ENCODE results near the gene MAST3. TPM values are rescaled to one million over a fixed set of nuclear protein-coding genes. Genes with fewer than 3 reads are reported as not detected.
A peak's percentile ranks its signal among the peaks of the same experiment; 100 is the strongest.

Gene MAST3
- total RNA-seq, 1 experiment from 2014 or later = 4.3 TPM

- Histone ChIP-seq H3K4me1 (no peaks in the 10 kb centered on the region), H3K27me3 (no peaks in the 10 kb centered on the region), H3K9me3 (replicated peaks) (no peaks in the 10 kb centered on the region), H3K27ac (no peak overlapping the region), H3K36me3 (peaks cover 9% of the 10 kb centered on the region; the same call in 1 of the 2 replicates), H3K4me3 (no peak overlapping the region)
- DNase-seq = no peak
These were observed 31.2 kb downstream of the MAST3 start for GRCh38 chr19:18128805-18129204.

GRCh38 chr19:18130523-18131242 lies 33.1 kb downstream of the MAST3 start:
- no peak overlapping the region for H3K4me3 ChIP-seq
- H3K9me3 ChIP-seq (replicated peaks) = no peaks in the 10 kb centered on the region
- no peaks in the 10 kb centered on the region for H3K27me3 ChIP-seq
- peaks cover 7% of the 10 kb centered on the region; the same call in 1 of the 2 replicates for H3K36me3 ChIP-seq
- no peak overlapping the region for H3K27ac ChIP-seq
- DNase-seq = no peak
- no peaks in the 10 kb centered on the region for H3K4me1 ChIP-seq

GRCh38 chr19:18131841-18132596 lies 34.4 kb downstream of the MAST3 start:
- Histone ChIP-seq H3K27me3 (no peaks in the 10 kb centered on the region), H3K4me3 (no peak overlapping the region), H3K9me3 (replicated peaks) (no peaks in the 10 kb centered on the region), H3K4me1 (no peaks in the 10 kb centered on the region), H3K27ac (no peak overlapping the region), H3K36me3 (peaks cover 4% of the 10 kb centered on the region; the same call in 1 of the 2 replicates)
- DNase-seq = peak; percentile 47 to 50

- H3K27ac ChIP-seq = no peak overlapping the region
These were observed 38.4 kb downstream of the MAST3 start for GRCh38 chr19:18135712-18136584.

GRCh38 chr19:18137242-18137641 lies 39.7 kb downstream of the MAST3 start:
- Histone ChIP-seq H3K27me3 (no peaks in the 10 kb centered on the region), H3K9me3 (replicated peaks) (no peaks in the 10 kb centered on the region), H3K4me3 (no peak overlapping the region), H3K4me1 (no peaks in the 10 kb centered on the region), H3K36me3 (peaks cover 4% of the 10 kb centered on the region), H3K27ac (no peak overlapping the region)
- no peak for DNase-seq

More at GRCh38 chr19:18135712-18136584, 38.4 kb downstream of the MAST3 start:
- no peak for DNase-seq
- H3K36me3 ChIP-seq = peaks cover 4% of the 10 kb centered on the region
- H3K4me1 ChIP-seq = no peaks in the 10 kb centered on the region
- no peaks in the 10 kb centered on the region for H3K27me3 ChIP-seq
- no peaks in the 10 kb centered on the region for H3K9me3 ChIP-seq (replicated peaks)
- no peak overlapping the region for H3K4me3 ChIP-seq

GRCh38 chr19:18137657-18138339 lies 40.2 kb downstream of the MAST3 start:
- Histone ChIP-seq H3K27me3 (no peaks in the 10 kb centered on the region), H3K27ac (no peak overlapping the region), H3K9me3 (replicated peaks) (no peaks in the 10 kb centered on the region), H3K4me1 (no peaks in the 10 kb centered on the region), H3K36me3 (peaks cover 4% of the 10 kb centered on the region), H3K4me3 (no peak overlapping the region)
- no peak for DNase-seq

- H3K27me3 ChIP-seq = no peaks in the 10 kb centered on the region
- H3K4me3 ChIP-seq = no peak overlapping the region
- H3K9me3 ChIP-seq (replicated peaks) = no peaks in the 10 kb centered on the region
- no peak overlapping the region for H3K27ac ChIP-seq
- no peaks in the 10 kb centered on the region for H3K4me1 ChIP-seq
- DNase-seq = no peak
- peaks cover 10% of the 10 kb centered on the region for H3K36me3 ChIP-seq
These were observed 42.9 kb downstream of the MAST3 start for GRCh38 chr19:18140473-18140872.

GRCh38 chr19:18141031-18141430 lies 43.5 kb downstream of the MAST3 start:
- H3K27me3 ChIP-seq = no peaks in the 10 kb centered on the region
- no peaks in the 10 kb centered on the region for H3K4me1 ChIP-seq
- H3K27ac ChIP-seq = no peak overlapping the region
- H3K36me3 ChIP-seq = peaks cover 11% of the 10 kb centered on the region
- H3K9me3 ChIP-seq (replicated peaks) = no peaks in the 10 kb centered on the region
- no peak for DNase-seq
- no peak overlapping the region for H3K4me3 ChIP-seq

- no peaks in the 10 kb centered on the region for H3K27me3 ChIP-seq
- no peaks in the 10 kb centered on the region for H3K9me3 ChIP-seq (replicated peaks)
- no peaks in the 10 kb centered on the region for H3K4me1 ChIP-seq
- no peak overlapping the region for H3K4me3 ChIP-seq
- H3K27ac ChIP-seq = no peak overlapping the region
- H3K36me3 ChIP-seq = peaks cover 11% of the 10 kb centered on the region
- DNase-seq = no peak
These were observed 46.3 kb downstream of the MAST3 start for GRCh38 chr19:18143902-18144301.

- no peak overlapping the region for H3K27ac ChIP-seq
- H3K9me3 ChIP-seq (replicated peaks) = no peaks in the 10 kb centered on the region
- H3K4me1 ChIP-seq = no peaks in the 10 kb centered on the region
- H3K36me3 ChIP-seq = peaks cover 11% of the 10 kb centered on the region
- no peak for DNase-seq
- H3K27me3 ChIP-seq = no peaks in the 10 kb centered on the region
- H3K4me3 ChIP-seq = no peak overlapping the region
These were observed 46.8 kb downstream of the MAST3 start for GRCh38 chr19:18144361-18144760.

GRCh38 chr19:18144906-18145305 lies 47.3 kb downstream of the MAST3 start:
- Histone ChIP-seq H3K27me3 (no peaks in the 10 kb centered on the region), H3K27ac (no peak overlapping the region), H3K4me1 (no peaks in the 10 kb centered on the region), H3K4me3 (no peak overlapping the region), H3K9me3 (replicated peaks) (no peaks in the 10 kb centered on the region), H3K36me3 (peaks cover 11% of the 10 kb centered on the region)
- DNase-seq = no peak

- Histone ChIP-seq H3K4me3 (no peak overlapping the region), H3K27me3 (no peaks in the 10 kb centered on the region), H3K9me3 (replicated peaks) (no peaks in the 10 kb centered on the region)
These were observed 47.9 kb downstream of the MAST3 start for GRCh38 chr19:18145391-18145999.

GRCh38 chr19:18147396-18147795 lies 49.8 kb downstream of the MAST3 start:
- H3K36me3 ChIP-seq = peaks cover 7% of the 10 kb centered on the region; the same call in 1 of the 2 replicates
- no peaks in the 10 kb centered on the region for H3K27me3 ChIP-seq
- no peak overlapping the region for H3K27ac ChIP-seq
- no peak for DNase-seq
- H3K9me3 ChIP-seq (replicated peaks) = no peaks in the 10 kb centered on the region
- no peak overlapping the region for H3K4me3 ChIP-seq
- H3K4me1 ChIP-seq = peaks cover 6% of the 10 kb centered on the region; the same call in 1 of the 2 replicates

More at GRCh38 chr19:18145391-18145999, 47.9 kb downstream of the MAST3 start:
- no peaks in the 10 kb centered on the region for H3K4me1 ChIP-seq
- peaks cover 7% of the 10 kb centered on the region; the same call in 1 of the 2 replicates for H3K36me3 ChIP-seq
- DNase-seq = no peak
- H3K27ac ChIP-seq = no peak overlapping the region

- Histone ChIP-seq H3K27me3 (no peaks in the 10 kb centered on the region), H3K36me3 (peaks cover 7% of the 10 kb centered on the region; the same call in 1 of the 2 replicates), H3K9me3 (replicated peaks) (no peaks in the 10 kb centered on the region), H3K4me1 (peaks cover 6% of the 10 kb centered on the region; the same call in 1 of the 2 replicates), H3K4me3 (no peak overlapping the region), H3K27ac (no peak overlapping the region)
- no peak for DNase-seq
These were observed 52.0 kb downstream of the MAST3 start for GRCh38 chr19:18149596-18149975.
